Keratinocyte (primary cell): ENCODE results near the gene TM2D3. TPM values are rescaled to one million over a fixed set of nuclear protein-coding genes. Genes with fewer than 3 reads are reported as not detected.

Experiments used
- DNase-seq: peaks from one replicate; pipeline ENCODE4 v3.0.0-alpha.2; 2011; ENCODE audit warnings: low read depth, missing footprints, low spot score
- FAIRE-seq: peaks from 2 replicates; lab custom pipeline; 2011; peaks lifted over from hg19 to GRCh38; lab: Jason Lieb, UNC
- H2AFZ ChIP-seq: 2 replicates; pipeline ENCODE4 v1.6.0; 2012; ENCODE audit warnings: low read length, control low read depth, inconsistent platforms; ENCODE audit not compliant: control insufficient read depth
- H3K27ac ChIP-seq: 2 replicates; pipeline ENCODE4 v1.5.1; 2011; ENCODE audit warnings: low read length; ENCODE audit not compliant: control insufficient read depth, insufficient read depth
- H3K27me3 ChIP-seq: 3 replicates; pipeline ENCODE4 v1.6.0; 2011; ENCODE audit warnings: low read length; ENCODE audit not compliant: control insufficient read depth, insufficient read depth; ENCODE audit errors: extremely low read depth
- H3K36me3 ChIP-seq, 2 experiments: 2 replicates in 1 of 2; 3 replicates in 1 of 2; pipeline ENCODE4 v1.5.1; 2011; ENCODE audit warnings: low read length in 2 of 2, mild to moderate bottlenecking in 1 of 2; ENCODE audit not compliant: control insufficient read depth in 2 of 2, insufficient read depth in 2 of 2; ENCODE audit errors: extremely low read depth in 1 of 2
- H3K4me1 ChIP-seq: 3 replicates; pipeline ENCODE4 v1.5.1; 2011; ENCODE audit warnings: low read length; ENCODE audit not compliant: control insufficient read depth, insufficient read depth; ENCODE audit errors: extremely low read depth
- H3K4me2 ChIP-seq: 3 replicates; pipeline ENCODE4 v1.6.0; 2011; ENCODE audit warnings: low read depth, low read length; ENCODE audit not compliant: control insufficient read depth, insufficient read depth; ENCODE audit errors: extremely low read depth
- H3K4me3 ChIP-seq, 3 experiments: fragments of 200-600 bp in 1 of 3; sonication (generic) in 1 of 3; 2 replicates in 2 of 3; 3 replicates in 1 of 3; pipeline ENCODE4 v1.5.1; 2011 to 2016; ENCODE audit warnings: low read length in 3 of 3, mild to moderate bottlenecking in 3 of 3, control low read depth in 2 of 3, inconsistent platforms in 1 of 3, low read depth in 1 of 3, mixed read lengths in 1 of 3, mixed run types in 1 of 3, moderate library complexity in 1 of 3; ENCODE audit not compliant: control insufficient read depth in 2 of 3, insufficient read depth in 2 of 3; ENCODE audit errors: extremely low read depth in 1 of 3
- H3K79me2 ChIP-seq: 2 replicates; pipeline ENCODE4 v1.6.0; 2012; ENCODE audit warnings: low read length; ENCODE audit not compliant: control insufficient read depth, insufficient read depth
- H3K9ac ChIP-seq: 3 replicates; pipeline ENCODE4 v1.6.0; 2011; ENCODE audit warnings: low read length; ENCODE audit not compliant: control insufficient read depth, insufficient read depth; ENCODE audit errors: extremely low read depth
- H3K9me1 ChIP-seq: 3 replicates; pipeline ENCODE4 v1.6.0; 2011; ENCODE audit warnings: low read length; ENCODE audit not compliant: control insufficient read depth, insufficient read depth; ENCODE audit errors: extremely low read depth
- H3K9me3 ChIP-seq: 2 replicates; pipeline ENCODE4 v1.5.1; 2012; ENCODE audit warnings: low read depth, low read length; ENCODE audit not compliant: control insufficient read depth
- H4K20me1 ChIP-seq: 3 replicates; pipeline ENCODE4 v1.6.0; 2011; ENCODE audit warnings: low read length; ENCODE audit not compliant: control insufficient read depth, insufficient read depth; ENCODE audit errors: extremely low read depth
- CTCF ChIP-seq, 3 experiments: IDR thresholded peaks in 1 of 3; conservative IDR thresholded peaks in 1 of 3; optimal IDR thresholded peaks in 1 of 3; 2 replicates in 2 of 3; 3 replicates in 1 of 3; pipeline versions ENCODE3 to v1.5.1; 2011; ENCODE audit warnings: low read length in 3 of 3, mild to moderate bottlenecking in 3 of 3, moderate library complexity in 2 of 3, control low read depth in 1 of 3, inconsistent platforms in 1 of 3; ENCODE audit not compliant: insufficient read depth in 2 of 3; ENCODE audit errors: extremely low read depth in 1 of 3
- EZH2 ChIP-seq: IDR thresholded peaks from one replicate; pipeline ENCODE4 v1.6.1; 2012; ENCODE audit warnings: inconsistent platforms, mild to moderate bottlenecking, low read length, moderate library complexity
- dilution Hi-C: fragments of 300-500 bp; cut with MboI; formaldehyde crosslinking; loops from one replicate; pipeline ENCODE4 v1.7.0; 2020; ENCODE audit warnings: low sequenced_read_pairs; ENCODE audit not compliant: extremely low pct_ligation_motif_present
- polyA plus RNA-seq, 5 experiments: library from polyadenylated mRNA; depleted of rRNA in 3 of 5; stranded (reverse) in 3 of 5; stranded (forward) in 1 of 5; unstranded in 1 of 5; fragments of >200 nt; gene quantifications; 1 replicate in 1 of 5; 2 replicates in 3 of 5; 3 replicates in 1 of 5; pipeline versions ENCODE4 v1.2.1 to v1.2.3, GENCODE V29; 2011 to 2012; ENCODE audit warnings: missing spikeins in 2 of 5, low read depth in 1 of 5, low replicate concordance in 1 of 5

Gene TM2D3
- polyA plus RNA-seq, 1 donor (not counting 4 experiments of a cell fraction or from before 2014, with no cell fraction given) = 56.7 TPM

GRCh38 chr15:101637516-101637915 lies 14.7 kb downstream of the TM2D3 start:
- H4K20me1 ChIP-seq = no peaks in the 10 kb centered on the region
- peaks cover 16% of the 10 kb centered on the region for H3K4me1 ChIP-seq
- peak overlapping the region; percentile 62 for H3K27ac ChIP-seq
- peak overlapping the region; percentile 61 for H3K9ac ChIP-seq
- TF ChIP-seq CTCF (optimal IDR thresholded peaks at IDR 0.05 in 1 of 3, IDR thresholded peaks at IDR 0.05 in 1 of 3, conservative IDR thresholded peaks at IDR 0.05 in 1 of 3; ENCODE audit: extremely low read depth in 1 of 3, insufficient read depth in 2 of 3, low read length in 3 of 3) = no peak
- no peak for TF ChIP-seq EZH2
- FAIRE-seq (peak; percentile 71), DNase-seq (no peak)
- H2AFZ ChIP-seq = no peak overlapping the region
- no peaks in the 10 kb centered on the region for H3K27me3 ChIP-seq
- H3K4me3 ChIP-seq = no peak overlapping the region
- H3K36me3 ChIP-seq = peaks cover 10 to 13% of the 10 kb centered on the region in 2 experiments
- dilution Hi-C loops = no loop called here
- peak overlapping the region; percentile 64 for H3K4me2 ChIP-seq
- H3K9me3 ChIP-seq = no peaks in the 10 kb centered on the region
- H3K79me2 ChIP-seq = no peaks in the 10 kb centered on the region
- H3K9me1 ChIP-seq = no peaks in the 10 kb centered on the region

GRCh38 chr15:101637038-101637437 lies 15.1 kb downstream of the TM2D3 start:
- H3K79me2 ChIP-seq = no peaks in the 10 kb centered on the region
- H3K4me1 ChIP-seq = peaks cover 16% of the 10 kb centered on the region
- H3K36me3 ChIP-seq = peaks cover 7 to 13% of the 10 kb centered on the region in 2 experiments
- no peaks in the 10 kb centered on the region for H3K9me3 ChIP-seq
- no peak for FAIRE-seq
- dilution Hi-C loops = no loop called here
- no peak overlapping the region for H3K4me3 ChIP-seq
- TF ChIP-seq CTCF (optimal IDR thresholded peaks at IDR 0.05 in 1 of 3, IDR thresholded peaks at IDR 0.05 in 1 of 3, conservative IDR thresholded peaks at IDR 0.05 in 1 of 3; ENCODE audit: extremely low read depth in 1 of 3, insufficient read depth in 2 of 3, low read length in 3 of 3) = no peak
- no peak for TF ChIP-seq EZH2
- H3K27ac ChIP-seq = no peak overlapping the region
- no peak for DNase-seq
- H3K4me2 ChIP-seq = no peak overlapping the region
- no peak overlapping the region for H3K9ac ChIP-seq
- H2AFZ ChIP-seq = no peak overlapping the region
- no peaks in the 10 kb centered on the region for H3K9me1 ChIP-seq
- no peaks in the 10 kb centered on the region for H3K27me3 ChIP-seq
- H4K20me1 ChIP-seq = no peaks in the 10 kb centered on the region
